GM12878 (cell line): Measurements from ENCODE around the gene TNIP1. TPM values are rescaled to one million over a fixed set of nuclear protein-coding genes. Genes with fewer than 3 reads are reported as not detected.

Experiments
- BHLHE40 ChIP-seq, 2 experiments: fragments of 450-650 bp in 1 of 2; IDR thresholded peaks; 2 replicates each; pipeline ENCODE4 v1.6.1; 2011 to 2017; ENCODE audit warnings: low read depth in 2 of 2, borderline replicate concordance in 1 of 2, improper control_type of control experiment in 1 of 2, low read length in 1 of 2, mild to moderate bottlenecking in 1 of 2
- FOXM1 ChIP-seq: IDR thresholded peaks from 2 replicates; pipeline ENCODE4 v1.6.1; 2012; ENCODE audit warnings: low read depth, mild to moderate bottlenecking, inconsistent platforms, low read length, moderate library complexity
- IRF4 ChIP-seq: IDR thresholded peaks from 2 replicates; pipeline ENCODE4 v1.6.1; 2011; ENCODE audit warnings: low read depth, low read length
- LARP7 ChIP-seq: fragments of 450-650 bp; IDR thresholded peaks from 2 replicates; pipeline ENCODE4 v1.6.1; 2017; ENCODE audit warnings: mild to moderate bottlenecking
- NR2C2 ChIP-seq: IDR thresholded peaks from 2 replicates; pipeline ENCODE4 v1.6.1; 2011; ENCODE audit warnings: borderline replicate concordance, low read depth; ENCODE audit not compliant: control insufficient read depth, insufficient read length
- PAX8 ChIP-seq: fragments of 450-650 bp; IDR thresholded peaks from 2 replicates; pipeline ENCODE4 v1.6.1; 2017; ENCODE audit warnings: mild to moderate bottlenecking, moderate library complexity
- PML ChIP-seq: IDR thresholded peaks from 2 replicates; pipeline ENCODE4 v1.6.1; 2012; ENCODE audit warnings: low read length, inconsistent platforms
- ZNF274 ChIP-seq: IDR thresholded peaks from one replicate; pipeline ENCODE4 v1.8.0; 2011; ENCODE audit not compliant: insufficient read length, insufficient read depth
- polyA plus RNA-seq, 11 experiments: library from polyadenylated mRNA; depleted of rRNA in 4 of 11; unstranded in 6 of 11; stranded (reverse) in 5 of 11; fragments of >200 nt; fragmentation: Nextera tagmentation in 4 of 11; fragmentation: Illumina TruSeq in 1 of 11; extraction: Ambion mirVana in 4 of 11; extraction: Trizol in 1 of 11; gene quantifications; 1 replicate in 1 of 11; 2 replicates in 10 of 11; pipeline versions ENCODE4 v1.2.1 to v1.2.3, GENCODE V29; 2011 to 2016; ENCODE audit warnings: inconsistent platforms in 2 of 11, missing spikeins in 2 of 11, low read depth in 1 of 11
- total RNA-seq, 4 experiments: library from RNA; depleted of rRNA in 3 of 4; stranded (reverse); fragments of >200 nt in 3 of 4; fragmentation: Illumina TruSeq in 1 of 4; extraction: Trizol in 1 of 4; gene quantifications; 2 replicates each; pipeline versions ENCODE4 v1.2.1 to v1.2.3, GENCODE V29; 2013 to 2021
- TF ChIP-seq, protein P1 (sequence below): IDR thresholded peaks from 2 replicates; pipeline ENCODE4 v1.6.1; 2011; ENCODE audit warnings: borderline replicate concordance, low read depth, mild to moderate bottlenecking, moderate library complexity, low read length; ENCODE audit not compliant: insufficient read depth, poor library complexity, severe bottlenecking
- TF ChIP-seq, protein P2 (sequence below): fragments of 150-350 bp; IDR thresholded peaks from 2 replicates; pipeline ENCODE4 v1.6.1; 2014; ENCODE audit warnings: mild to moderate bottlenecking, low read depth, low read length

Gene TNIP1
- total and polyA plus RNA-seq, 10 of the 15 experiments (the other 5 are each of a cell fraction or from before 2014, with no cell fraction given): 4.4 to 279 (median 150) TPM

DNA sequence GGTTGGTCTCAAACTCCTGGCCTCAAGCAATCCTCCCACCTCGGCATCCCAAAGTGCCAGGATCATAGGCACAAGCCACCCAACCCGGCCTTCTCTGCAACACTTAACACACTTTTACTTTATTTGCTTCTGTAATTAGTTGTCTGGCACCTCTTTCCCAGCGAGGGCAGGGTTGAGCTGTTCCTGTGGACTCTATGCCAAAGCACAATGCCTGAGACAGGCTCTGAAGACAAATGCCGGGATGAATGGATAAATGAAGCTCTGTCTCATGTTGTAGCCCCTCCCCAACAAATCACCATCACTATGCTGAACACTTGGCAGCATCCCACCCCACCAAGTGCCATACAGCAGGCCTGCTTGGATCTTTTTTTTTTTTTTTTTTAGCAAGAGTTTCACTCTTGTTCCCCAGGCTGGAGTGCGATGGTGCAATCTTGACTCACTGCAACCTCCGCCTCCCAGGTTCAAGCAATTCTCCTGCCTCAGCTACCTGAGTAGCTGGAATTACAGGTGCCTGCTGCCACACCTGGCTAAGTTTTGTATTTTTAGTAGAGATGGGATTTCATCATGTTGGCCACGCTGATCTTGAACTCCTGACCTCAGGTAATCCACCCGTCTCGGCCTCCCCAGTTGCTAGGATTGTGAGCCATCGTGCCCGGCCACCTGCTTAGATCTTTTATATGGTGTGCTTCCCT, 39.1 kb downstream of the TNIP1 start (continued):
- TF ChIP-seq, protein P1, sequence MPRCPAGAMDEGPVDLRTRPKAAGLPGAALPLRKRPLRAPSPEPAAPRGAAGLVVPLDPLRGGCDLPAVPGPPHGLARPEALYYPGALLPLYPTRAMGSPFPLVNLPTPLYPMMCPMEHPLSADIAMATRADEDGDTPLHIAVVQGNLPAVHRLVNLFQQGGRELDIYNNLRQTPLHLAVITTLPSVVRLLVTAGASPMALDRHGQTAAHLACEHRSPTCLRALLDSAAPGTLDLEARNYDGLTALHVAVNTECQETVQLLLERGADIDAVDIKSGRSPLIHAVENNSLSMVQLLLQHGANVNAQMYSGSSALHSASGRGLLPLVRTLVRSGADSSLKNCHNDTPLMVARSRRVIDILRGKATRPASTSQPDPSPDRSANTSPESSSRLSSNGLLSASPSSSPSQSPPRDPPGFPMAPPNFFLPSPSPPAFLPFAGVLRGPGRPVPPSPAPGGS: no peak
- TF ChIP-seq NR2C2 (no peak), LARP7 (no peak), ZNF274 (no peak), IRF4 (no peak), FOXM1 (no peak), BHLHE40 (IDR thresholded peaks at IDR 0.05; ENCODE audit: borderline replicate concordance in 1 of 2, low read depth in 2 of 2, low read length in 1 of 2) (no peak), PML (no peak), PAX8 (no peak)
- TF ChIP-seq, protein P2, sequence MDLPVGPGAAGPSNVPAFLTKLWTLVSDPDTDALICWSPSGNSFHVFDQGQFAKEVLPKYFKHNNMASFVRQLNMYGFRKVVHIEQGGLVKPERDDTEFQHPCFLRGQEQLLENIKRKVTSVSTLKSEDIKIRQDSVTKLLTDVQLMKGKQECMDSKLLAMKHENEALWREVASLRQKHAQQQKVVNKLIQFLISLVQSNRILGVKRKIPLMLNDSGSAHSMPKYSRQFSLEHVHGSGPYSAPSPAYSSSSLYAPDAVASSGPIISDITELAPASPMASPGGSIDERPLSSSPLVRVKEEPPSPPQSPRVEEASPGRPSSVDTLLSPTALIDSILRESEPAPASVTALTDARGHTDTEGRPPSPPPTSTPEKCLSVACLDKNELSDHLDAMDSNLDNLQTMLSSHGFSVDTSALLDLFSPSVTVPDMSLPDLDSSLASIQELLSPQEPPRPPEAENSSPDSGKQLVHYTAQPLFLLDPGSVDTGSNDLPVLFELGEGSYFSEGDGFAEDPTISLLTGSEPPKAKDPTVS: no peak
